Heart left ventricle (tissue), 16 donors: ENCODE results near the gene UBE2L3. TPM values are rescaled to one million over a fixed set of nuclear protein-coding genes. Genes with fewer than 3 reads are reported as not detected.
"Not testable (repeated sequence)": the region's sequence is repeated elsewhere in the genome, so short reads cannot be mapped to it uniquely, and the experiment has no call there.

ENCODE experiments used
- ATAC-seq, 4 donors: fragments of 200-7000 bp; cut with Tn5 transposase; one replicate each; pipeline ENCODE4 v1.9.1; 2020 to 2022; ENCODE audit warnings: moderate library complexity in 4 of 4, mild to moderate bottlenecking in 3 of 4, moderate number of reproducible peaks in 1 of 4
- DNase-seq, 5 donors: peaks; one replicate each; pipeline ENCODE4 v3.0.0-alpha.2; 2020
- H3K27ac ChIP-seq, 12 donors: fragments of 200-600 bp; sonication (generic) in 4 of 12; one replicate each; pipeline versions ENCODE4 v1.5.0 to v1.8.0; 2016 to 2022; ENCODE audit warnings: mild to moderate bottlenecking in 2 of 12
- H3K27me3 ChIP-seq, 9 donors: fragments of 200-600 bp; sonication (generic) in 2 of 9; one replicate each; pipeline versions ENCODE4 v1.5.1 to v1.8.0; 2016 to 2022; ENCODE audit warnings: mild to moderate bottlenecking in 3 of 9
- H3K36me3 ChIP-seq, 9 donors: fragments of 200-600 bp; sonication (generic) in 2 of 9; one replicate each; pipeline versions ENCODE4 v1.5.0 to v1.8.0; 2018 to 2022; ENCODE audit warnings: mild to moderate bottlenecking in 2 of 9
- H3K4me1 ChIP-seq, 12 donors: fragments of 200-600 bp; sonication (generic) in 4 of 12; one replicate each; pipeline versions ENCODE4 v1.5.0 to v1.8.0; 2016 to 2022; ENCODE audit warnings: mild to moderate bottlenecking in 3 of 12
- H3K4me3 ChIP-seq, 12 donors: fragments of 200-600 bp; sonication (generic) in 4 of 12; one replicate each; pipeline versions ENCODE4 v1.5.0 to v1.8.0; 2017 to 2022; ENCODE audit warnings: mild to moderate bottlenecking in 9 of 12, moderate library complexity in 4 of 12
- H3K9me3 ChIP-seq, 12 donors: fragments of 200-600 bp; sonication (generic) in 4 of 12; one replicate each; pipeline versions ENCODE4 v1.5.0 to v1.8.0; 2016 to 2022; ENCODE audit warnings: mild to moderate bottlenecking in 1 of 12
- POLR2A ChIP-seq, 2 donors: fragments of 450-650 bp; IDR thresholded peaks; one replicate each; pipeline ENCODE4 v1.6.1; 2017; ENCODE audit warnings: antibody characterized with exemption in 2 of 2, mild to moderate bottlenecking in 2 of 2, moderate library complexity in 2 of 2
- WGBS, 4 donors: extraction: QIAGEN DNeasy Blood & Tissue Kit in 2 of 4; methylation state at CpG; one replicate each; pipeline versions ENCODE4 v1.1.5 to v1.1.7; 2013 to 2018; 5-methylcytosine and 5-hydroxymethylcytosine counted together
- intact Hi-C, 10 donors: fragments of 100-400 bp; cut with DNase I; formaldehyde crosslinking; loops; one replicate each; pipeline versions ENCODE4 v1.11.1 to v1.14.2; 2022
- polyA plus RNA-seq, 2 donors: library from polyadenylated mRNA; stranded (reverse); fragments of 200-250 nt; gene quantifications; one replicate each; pipeline ENCODE4 v1.2.3, GENCODE V29; 2013
- total RNA-seq, 9 donors: library from RNA; depleted of rRNA in 2 of 9; stranded (reverse); fragments of >200 nt in 2 of 9; fragmentation: NEBNext Ultra II Directional in 3 of 9; extraction: Animal tissue kit (Norgen Biotek cat#: 25700) in 3 of 9; gene quantifications; one replicate each; pipeline versions ENCODE4 v1.1.0 to v1.2.4, GENCODE V29; 2016 to 2023
- TF ChIP-seq, protein P1 (sequence below), 12 donors: fragments of 200-600 bp; sonication (generic) in 4 of 12; IDR thresholded peaks; one replicate each; pipeline versions ENCODE4 v1.5.0 to v1.8.0; 2018 to 2022; ENCODE audit warnings: antibody characterized with exemption in 12 of 12, mild to moderate bottlenecking in 5 of 12
- donor health status: ischemic (EF 13 %, LVEDD 7.1; RV severe dilation, severe dysfunction).
- donor health status: healthy with polysubstance abuse.
- donor health status: DM: no; HTN: yes; CAD: no.
- donor health status: DM: no; HTN: no; CAD: no.
- donor health status: ischemic (EF 25% LVEDD 6.9; RV normal size, moderate dysfunction).
- donor health status: ischemic (EF 25% LVEDD 5.7; RV mildly dilated, moderate dysfunction).
- donor health status: healthy.
- donor health status: DM: yes; HTN: yes; CAD: no.
- donor health status: ischemic (EF 35%, LVEDD 5.7; RV mildly dilated, moderate dysfunction).
- donor health status: nonischemic (EF 11% LVEDD 7.7; RV severe dilation, severe dysfunction).
- donor health status: DM: yes; HTN: yes; CAD: no.
- donor health status: PGD.
- donor health status: ischemic (EF 29% LVEDD 5.4; RV normal size, mild dysfunction).
- donor health status: nonischemic (EF 23%, LVEDD 6.1; RV moderate dilation, normal function).

The UBE2L3 gene
- total and polyA plus RNA-seq, 11 donors = 42.9 to 73.1 (median 54.7) TPM

DNA sequence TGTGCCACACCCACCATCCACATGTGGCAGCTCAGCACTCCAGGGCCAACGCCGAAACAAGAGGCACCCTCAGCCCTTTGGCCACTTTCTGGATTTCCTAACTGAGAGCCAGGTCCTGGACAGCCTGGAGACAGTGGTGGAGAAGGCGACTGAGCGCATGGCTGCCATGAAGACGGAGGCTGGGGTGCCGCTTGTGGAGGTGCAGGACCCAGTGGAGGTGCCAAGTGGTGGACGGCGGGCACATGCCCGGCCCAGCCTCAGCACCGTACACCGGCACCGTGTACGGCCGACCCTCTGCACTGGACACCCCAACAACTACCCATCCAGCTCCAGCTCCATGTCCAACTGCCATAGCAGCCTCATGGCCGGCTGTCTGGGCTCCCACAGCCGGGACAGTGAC lies 66.6 kb downstream of the UBE2L3 start:
- no peak for ATAC-seq
- DNase-seq = no peak
- Histone ChIP-seq H3K27ac (no peak overlapping the region), H3K4me1 (peaks cover 0 to 10% (median 7%) of the 10 kb centered on the region in 12 donors), H3K27me3 (no peaks in the 10 kb centered on the region), H3K4me3 (no peak overlapping the region), H3K36me3 (no peaks in the 10 kb centered on the region), H3K9me3 (no peaks in the 10 kb centered on the region)
- TF ChIP-seq POLR2A (IDR thresholded peaks at IDR 0.05) = no peak
- TF ChIP-seq, protein P1, sequence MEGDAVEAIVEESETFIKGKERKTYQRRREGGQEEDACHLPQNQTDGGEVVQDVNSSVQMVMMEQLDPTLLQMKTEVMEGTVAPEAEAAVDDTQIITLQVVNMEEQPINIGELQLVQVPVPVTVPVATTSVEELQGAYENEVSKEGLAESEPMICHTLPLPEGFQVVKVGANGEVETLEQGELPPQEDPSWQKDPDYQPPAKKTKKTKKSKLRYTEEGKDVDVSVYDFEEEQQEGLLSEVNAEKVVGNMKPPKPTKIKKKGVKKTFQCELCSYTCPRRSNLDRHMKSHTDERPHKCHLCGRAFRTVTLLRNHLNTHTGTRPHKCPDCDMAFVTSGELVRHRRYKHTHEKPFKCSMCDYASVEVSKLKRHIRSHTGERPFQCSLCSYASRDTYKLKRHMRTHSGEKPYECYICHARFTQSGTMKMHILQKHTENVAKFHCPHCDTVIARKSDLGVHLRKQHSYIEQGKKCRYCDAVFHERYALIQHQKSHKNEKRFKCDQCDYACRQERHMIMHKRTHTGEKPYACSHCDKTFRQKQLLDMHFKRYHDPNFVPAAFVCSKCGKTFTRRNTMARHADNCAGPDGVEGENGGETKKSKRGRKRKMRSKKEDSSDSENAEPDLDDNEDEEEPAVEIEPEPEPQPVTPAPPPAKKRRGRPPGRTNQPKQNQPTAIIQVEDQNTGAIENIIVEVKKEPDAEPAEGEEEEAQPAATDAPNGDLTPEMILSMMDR (IDR thresholded peaks at IDR 0.05) = no peak
- 93 to 98% (median 96%) methylated on average over 15 to 16 of the region's 16 CpGs for WGBS, 4 donors
- intact Hi-C loops = loop anchor here in 2 of 10 donors (5.0 to 10.0 kb wide), 2 partner anchors 49 to 57 kb away; no protein-coding TSS in a partner anchor

DNA sequence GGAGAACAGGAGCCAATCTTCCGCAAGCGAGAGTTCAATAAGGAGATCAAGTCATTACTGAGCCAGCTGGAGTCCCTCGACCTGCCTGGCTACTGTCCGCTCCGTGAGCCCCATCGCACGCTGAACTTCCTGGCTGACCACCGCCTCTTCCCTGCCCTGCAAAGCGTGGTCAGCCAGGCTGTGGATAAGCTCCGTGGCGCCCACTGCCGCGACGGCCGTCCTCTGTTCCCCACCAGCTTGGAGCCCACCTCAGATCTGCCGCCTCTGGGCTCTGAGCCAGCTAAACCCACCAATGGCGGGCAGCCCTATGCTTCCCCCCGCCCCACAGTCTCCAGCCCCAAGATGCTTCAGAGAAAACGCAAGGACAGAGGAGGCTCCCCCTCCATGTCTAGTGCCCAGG lies 67.3 kb downstream of the UBE2L3 start:
- intact Hi-C loops = loop anchor here in 2 of 10 donors (5.0 to 10.0 kb wide), 2 partner anchors 50 to 58 kb away; no protein-coding TSS in a partner anchor

DNA sequence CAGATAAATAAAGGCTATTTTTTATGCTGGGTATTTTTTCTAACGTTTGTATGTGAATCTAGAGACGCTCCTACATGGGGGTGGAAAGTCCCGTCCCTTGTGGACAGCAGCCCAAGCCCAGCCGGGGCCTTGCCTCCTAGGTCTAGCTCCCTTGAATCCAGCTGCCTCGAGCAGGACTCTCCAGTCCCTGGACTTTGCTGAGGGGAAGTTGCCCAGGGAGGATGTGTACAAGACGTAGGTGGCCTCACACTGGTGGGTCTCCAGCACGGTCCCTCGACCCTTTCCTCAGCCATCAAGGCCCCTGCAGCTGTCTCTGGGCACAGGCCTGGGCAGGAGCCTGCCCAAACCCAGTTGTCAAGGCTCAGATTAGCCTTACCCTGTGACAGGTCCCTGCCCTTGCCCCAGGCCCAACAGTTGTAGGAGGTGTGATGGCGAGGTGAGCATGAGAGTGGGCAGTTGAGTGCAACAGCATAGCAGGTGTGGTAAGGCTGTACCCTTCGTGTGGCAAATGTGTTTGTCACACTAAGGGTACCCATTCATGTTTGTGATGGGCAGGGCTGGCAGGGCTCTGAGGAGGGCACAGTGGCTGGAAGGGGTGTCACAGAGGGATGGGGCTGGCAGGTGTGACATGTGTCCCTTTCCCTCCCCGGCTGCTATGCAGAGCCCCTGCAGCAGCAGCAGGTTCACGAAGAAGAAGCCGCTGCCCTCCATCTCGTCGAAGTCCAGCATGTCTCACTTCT lies 68.4 kb downstream of the UBE2L3 start:
- Histone ChIP-seq H3K4me3 (no peak overlapping the region), H3K27ac (no peak overlapping the region), H3K27me3 (no peaks in the 10 kb centered on the region), H3K9me3 (no peaks in the 10 kb centered on the region), H3K4me1 (peaks cover 0 to 3% (median 0%) of the 10 kb centered on the region in 12 donors), H3K36me3 (no peaks in the 10 kb centered on the region)
- ATAC-seq (no peak), DNase-seq (no peak)
- intact Hi-C loops = loop anchor here in 1 of 10 donors (10.0 kb wide), 1 partner anchor 51 kb away; no protein-coding TSS in a partner anchor
- TF ChIP-seq, protein P1 (IDR thresholded peaks at IDR 0.05) = no peak
- no peak for TF ChIP-seq POLR2A (IDR thresholded peaks at IDR 0.05)
- 79 to 91% (median 88%) methylated on average over 14 to 15 of the region's 15 CpGs for WGBS, 4 donors

More for the DNA sequence above, 67.3 kb downstream of the UBE2L3 start:
- Histone ChIP-seq H3K27me3 (no peaks in the 10 kb centered on the region), H3K4me1 (peaks cover 0 to 5% (median 4%) of the 10 kb centered on the region in 12 donors), H3K36me3 (no peaks in the 10 kb centered on the region), H3K9me3 (no peaks in the 10 kb centered on the region), H3K27ac (no peak overlapping the region), H3K4me3 (no peak overlapping the region)
- peak in 1 of 5 donors; percentile 55 for DNase-seq
- 87 to 91% (median 88%) methylated on average over 18 to 19 of the region's 19 CpGs for WGBS, 4 donors
- TF ChIP-seq, protein P1 (IDR thresholded peaks at IDR 0.05) = no peak
- TF ChIP-seq POLR2A (IDR thresholded peaks at IDR 0.05) = no peak
- no peak for ATAC-seq

DNA sequence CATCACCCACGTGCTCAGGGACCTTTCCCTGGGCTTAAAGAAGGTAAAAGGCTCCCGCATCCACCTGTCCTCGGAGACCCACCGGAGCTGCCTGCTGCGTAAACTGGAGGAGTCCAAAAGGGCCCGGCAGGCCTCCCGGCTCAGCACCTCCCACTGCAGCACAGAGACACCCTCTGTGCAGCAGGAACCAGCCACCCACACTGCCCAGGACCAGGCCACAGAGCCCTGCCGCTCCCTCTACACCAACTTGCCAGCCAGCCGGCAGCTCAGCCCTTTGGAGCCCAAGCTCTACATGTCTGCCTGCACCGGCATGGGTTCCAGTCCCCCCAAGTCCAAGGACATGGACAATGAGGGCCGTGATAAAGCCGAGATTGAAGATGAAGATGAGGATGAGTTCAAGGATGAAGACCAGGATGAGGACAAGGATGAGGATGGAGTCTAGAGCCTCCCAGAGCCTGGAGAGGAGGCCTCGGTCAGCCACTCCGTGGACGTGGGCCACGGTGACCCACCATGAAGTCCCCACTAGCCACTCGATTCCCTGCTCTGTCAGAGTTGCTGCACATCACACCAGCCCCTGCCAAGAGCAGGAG lies 69.2 kb downstream of the UBE2L3 start:
- Histone ChIP-seq H3K9me3 (no peaks in the 10 kb centered on the region), H3K27me3 (no peaks in the 10 kb centered on the region), H3K27ac (no peak overlapping the region), H3K4me3 (no peak overlapping the region), H3K4me1 (peaks cover 0 to 11% (median 7%) of the 10 kb centered on the region in 12 donors), H3K36me3 (no peaks in the 10 kb centered on the region)
- intact Hi-C loops = loop anchor here in 1 of 10 donors (10.0 kb wide), 1 partner anchor 52 kb away; no protein-coding TSS in a partner anchor
- ATAC-seq (no peak), DNase-seq (no peak)
- TF ChIP-seq POLR2A (IDR thresholded peaks at IDR 0.05) = no peak
- TF ChIP-seq, protein P1 (IDR thresholded peaks at IDR 0.05) = no peak
- 91 to 95% (median 93%) methylated on average over 17 of the region's 17 CpGs for WGBS, 4 donors

DNA sequence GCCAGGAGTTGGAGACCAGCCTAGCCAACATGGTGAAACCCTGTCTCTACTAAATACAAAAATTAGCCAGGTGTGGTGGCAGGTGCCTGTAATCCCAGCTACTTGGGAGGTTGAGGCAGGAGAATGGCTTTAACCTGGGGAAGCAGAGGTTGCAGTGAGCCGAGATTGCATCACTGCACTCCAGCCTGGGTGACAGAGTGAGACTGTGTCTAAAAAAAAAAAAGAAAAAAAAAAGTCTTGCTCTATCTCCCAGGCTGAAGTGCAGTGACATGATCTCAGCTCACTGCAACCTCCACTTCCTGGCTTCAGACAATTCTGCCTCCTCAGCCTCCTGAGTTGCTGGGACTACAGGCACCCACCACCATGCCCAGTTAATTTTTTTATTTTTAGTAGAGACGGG lies 69.9 kb downstream of the UBE2L3 start:
- WGBS, 4 donors = 83 to 87% (median 85%) methylated on average over 2 of the region's 2 CpGs

More for the DNA sequence above, 69.9 kb downstream of the UBE2L3 start:
- not testable (repeated sequence) for H3K9me3 ChIP-seq, H3K4me3 ChIP-seq, DNase-seq, H3K27ac ChIP-seq, H3K36me3 ChIP-seq, H3K27me3 ChIP-seq, ATAC-seq
- H3K4me1 ChIP-seq = peaks cover 0 to 12% (median 7%) of the 10 kb centered on the region in 12 donors
- intact Hi-C loops = loop anchor here in 1 of 10 donors (10.0 kb wide), 1 partner anchor 53 kb away; no protein-coding TSS in a partner anchor
